Stomach (tissue), 4 donors: ENCODE measurements around the gene ERC2.

Experiments
- CTCF ChIP-seq, 7 experiments: fragments of 450-650 bp in 4 of 7; fragments of 200-600 bp in 3 of 7; sonication (generic) in 3 of 7; IDR thresholded peaks; one replicate each; pipeline ENCODE4 v1.5.1; 2016 to 2019; ENCODE audit warnings: antibody characterized with exemption in 7 of 7, control low read depth in 2 of 7, mild to moderate bottlenecking in 1 of 7
- POLR2AphosphoS5 ChIP-seq, 3 donors: sonication (generic); formaldehyde crosslinking; IDR thresholded peaks; one replicate each; pipeline ENCODE4 v1.6.1; 2016; ENCODE audit warnings: antibody characterized with exemption in 3 of 3

GRCh38 chr3:56101576-56101975 is 366.7 kb downstream of the ERC2 start:
- TF ChIP-seq CTCF (IDR thresholded peaks at IDR 0.05) (no peak), POLR2AphosphoS5 (IDR thresholded peaks at IDR 0.05) (no peak)
